Hepatocyte (in vitro differentiated cells): ENCODE results near the gene STAC3. TPM values are rescaled to one million over a fixed set of nuclear protein-coding genes. Genes with fewer than 3 reads are reported as not detected.

Source experiments
- DNase-seq: peaks from one replicate; pipeline ENCODE4 v3.0.0-alpha.2; 2016; ENCODE audit warnings: low spot score
- H2AFZ ChIP-seq: fragments of 200-600 bp; sonication (generic); 2 replicates; pipeline ENCODE4 v1.6.0; 2016; ENCODE audit warnings: antibody characterized with exemption, mild to moderate bottlenecking
- H3K27ac ChIP-seq: fragments of 200-600 bp; sonication (generic); 2 replicates; pipeline ENCODE4 v1.5.1; 2016; ENCODE audit warnings: mild to moderate bottlenecking
- H3K27me3 ChIP-seq: fragments of 200-600 bp; sonication (generic); 2 replicates; pipeline ENCODE4 v1.6.1; 2016
- H3K36me3 ChIP-seq: fragments of 200-600 bp; sonication (generic); replicated peaks from 2 replicates; pipeline ENCODE4 v1.5.1; 2016; ENCODE audit warnings: low read depth; ENCODE audit not compliant: insufficient read depth
- H3K4me1 ChIP-seq: fragments of 200-600 bp; sonication (generic); 2 replicates; pipeline ENCODE4 v1.5.1; 2016; ENCODE audit warnings: mild to moderate bottlenecking, moderate library complexity; ENCODE audit not compliant: insufficient read depth
- H3K4me2 ChIP-seq: fragments of 200-600 bp; sonication (generic); 2 replicates; pipeline ENCODE4 v1.6.0; 2016
- H3K4me3 ChIP-seq: fragments of 200-600 bp; sonication (generic); 2 replicates; pipeline ENCODE4 v1.5.1; 2016; ENCODE audit warnings: mild to moderate bottlenecking
- H3K79me2 ChIP-seq: fragments of 200-600 bp; sonication (generic); 2 replicates; pipeline ENCODE4 v1.6.0; 2017; ENCODE audit warnings: mild to moderate bottlenecking
- H3K9me2 ChIP-seq: fragments of 200-600 bp; sonication (generic); replicated peaks from 2 replicates; pipeline ENCODE4 v1.6.0; 2017; ENCODE audit warnings: mild to moderate bottlenecking; ENCODE audit not compliant: insufficient read depth
- H3K9me3 ChIP-seq: fragments of 200-600 bp; sonication (generic); 2 replicates; pipeline ENCODE4 v1.5.1; 2016; ENCODE audit warnings: low read depth, mild to moderate bottlenecking
- H4K20me1 ChIP-seq: fragments of 200-600 bp; sonication (generic); 2 replicates; pipeline ENCODE4 v1.6.0; 2016; ENCODE audit warnings: mild to moderate bottlenecking; ENCODE audit not compliant: insufficient read depth, poor library complexity, severe bottlenecking
- EZH2 ChIP-seq: fragments of 200-600 bp; sonication (generic); IDR thresholded peaks from 2 replicates; pipeline ENCODE4 v1.6.1; 2016; ENCODE audit warnings: antibody characterized with exemption, mild to moderate bottlenecking, borderline replicate concordance
- EZH2phosphoT487 ChIP-seq: fragments of 200-600 bp; sonication (generic); IDR thresholded peaks from one replicate; pipeline ENCODE4 v1.6.1; 2018; ENCODE audit warnings: antibody characterized with exemption, mild to moderate bottlenecking, low read depth, moderate library complexity; ENCODE audit not compliant: unreplicated experiment, severe bottlenecking
- WGBS: methylation state at CpG from one replicate; pipeline ENCODE4 v1.1.6; 2016; ENCODE audit warnings: low lambda C conversion rate; ENCODE audit errors: missing lambda C conversion rate; 5-methylcytosine and 5-hydroxymethylcytosine counted together
- polyA plus RNA-seq: library from polyadenylated mRNA; unstranded; fragments of >200 nt; fragmentation: Nextera tagmentation; extraction: Ambion mirVana; gene quantifications from 2 replicates; pipeline ENCODE4 v1.2.1, GENCODE V29; 2016
- total RNA-seq: library from RNA; depleted of rRNA; stranded (reverse); fragments of >200 nt; gene quantifications from 2 replicates; pipeline ENCODE4 v1.2.3, GENCODE V29; 2014
- TF ChIP-seq, protein P1 (sequence below): fragments of 200-600 bp; sonication (generic); IDR thresholded peaks from 2 replicates; pipeline ENCODE4 v1.5.1; 2016; ENCODE audit warnings: antibody characterized with exemption, mild to moderate bottlenecking; ENCODE audit not compliant: poor library complexity

The STAC3 gene
- total and polyA plus RNA-seq, 2 experiments from 2014 or later = 0.23 to 0.83 TPM

DNA sequence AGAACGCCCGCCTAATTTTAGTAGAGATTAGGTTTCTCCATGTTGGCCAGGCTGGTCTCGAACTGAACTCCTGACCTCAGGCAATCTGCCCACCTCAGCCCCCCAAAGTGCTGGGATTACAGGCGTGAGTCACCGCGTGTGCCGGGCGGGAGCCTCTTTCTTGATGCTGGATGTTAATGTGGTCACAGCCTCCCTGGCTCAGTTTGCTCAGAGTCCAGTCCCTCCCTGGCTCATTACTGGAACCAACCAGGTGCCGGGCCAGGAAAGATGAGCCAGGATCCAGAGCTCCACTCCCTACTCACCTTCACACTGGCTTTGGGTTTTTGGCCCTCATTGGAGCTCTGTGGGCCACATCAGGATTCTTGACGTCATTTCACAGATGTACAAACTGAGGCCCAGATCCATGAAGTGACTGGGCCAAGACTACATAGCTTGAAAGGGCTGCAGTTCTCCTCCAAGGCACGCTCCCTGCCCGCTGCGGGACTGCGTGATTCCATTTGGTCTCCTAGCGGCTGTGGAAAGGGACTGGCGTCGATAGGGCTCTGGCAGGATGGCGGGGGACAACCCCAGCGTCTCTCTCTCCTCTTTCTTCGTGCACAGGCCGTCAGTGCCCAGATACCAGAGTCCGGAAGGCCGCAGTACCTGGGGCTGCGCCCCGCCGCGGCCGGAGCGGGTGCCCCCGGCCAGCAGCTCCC is 26.6 kb downstream of the STAC3 start:
- no peaks in the 10 kb centered on the region for H3K9me2 ChIP-seq
- WGBS = 53% methylated on average over 30 of the region's 30 CpGs
- no peaks in the 10 kb centered on the region for H3K36me3 ChIP-seq
- H3K27me3 ChIP-seq = peaks cover 87% of the 10 kb centered on the region
- no peak overlapping the region for H2AFZ ChIP-seq
- H4K20me1 ChIP-seq = no peaks in the 10 kb centered on the region
- no peak overlapping the region for H3K27ac ChIP-seq
- H3K9me3 ChIP-seq = no peaks in the 10 kb centered on the region
- no peak for DNase-seq
- TF ChIP-seq EZH2phosphoT487 = no peak
- TF ChIP-seq, protein P1, sequence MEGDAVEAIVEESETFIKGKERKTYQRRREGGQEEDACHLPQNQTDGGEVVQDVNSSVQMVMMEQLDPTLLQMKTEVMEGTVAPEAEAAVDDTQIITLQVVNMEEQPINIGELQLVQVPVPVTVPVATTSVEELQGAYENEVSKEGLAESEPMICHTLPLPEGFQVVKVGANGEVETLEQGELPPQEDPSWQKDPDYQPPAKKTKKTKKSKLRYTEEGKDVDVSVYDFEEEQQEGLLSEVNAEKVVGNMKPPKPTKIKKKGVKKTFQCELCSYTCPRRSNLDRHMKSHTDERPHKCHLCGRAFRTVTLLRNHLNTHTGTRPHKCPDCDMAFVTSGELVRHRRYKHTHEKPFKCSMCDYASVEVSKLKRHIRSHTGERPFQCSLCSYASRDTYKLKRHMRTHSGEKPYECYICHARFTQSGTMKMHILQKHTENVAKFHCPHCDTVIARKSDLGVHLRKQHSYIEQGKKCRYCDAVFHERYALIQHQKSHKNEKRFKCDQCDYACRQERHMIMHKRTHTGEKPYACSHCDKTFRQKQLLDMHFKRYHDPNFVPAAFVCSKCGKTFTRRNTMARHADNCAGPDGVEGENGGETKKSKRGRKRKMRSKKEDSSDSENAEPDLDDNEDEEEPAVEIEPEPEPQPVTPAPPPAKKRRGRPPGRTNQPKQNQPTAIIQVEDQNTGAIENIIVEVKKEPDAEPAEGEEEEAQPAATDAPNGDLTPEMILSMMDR = no peak
- TF ChIP-seq EZH2 = no peak
- no peak overlapping the region for H3K4me3 ChIP-seq
- H3K79me2 ChIP-seq = no peaks in the 10 kb centered on the region
- peaks cover 28% of the 10 kb centered on the region for H3K4me1 ChIP-seq
- H3K4me2 ChIP-seq = no peak overlapping the region

DNA sequence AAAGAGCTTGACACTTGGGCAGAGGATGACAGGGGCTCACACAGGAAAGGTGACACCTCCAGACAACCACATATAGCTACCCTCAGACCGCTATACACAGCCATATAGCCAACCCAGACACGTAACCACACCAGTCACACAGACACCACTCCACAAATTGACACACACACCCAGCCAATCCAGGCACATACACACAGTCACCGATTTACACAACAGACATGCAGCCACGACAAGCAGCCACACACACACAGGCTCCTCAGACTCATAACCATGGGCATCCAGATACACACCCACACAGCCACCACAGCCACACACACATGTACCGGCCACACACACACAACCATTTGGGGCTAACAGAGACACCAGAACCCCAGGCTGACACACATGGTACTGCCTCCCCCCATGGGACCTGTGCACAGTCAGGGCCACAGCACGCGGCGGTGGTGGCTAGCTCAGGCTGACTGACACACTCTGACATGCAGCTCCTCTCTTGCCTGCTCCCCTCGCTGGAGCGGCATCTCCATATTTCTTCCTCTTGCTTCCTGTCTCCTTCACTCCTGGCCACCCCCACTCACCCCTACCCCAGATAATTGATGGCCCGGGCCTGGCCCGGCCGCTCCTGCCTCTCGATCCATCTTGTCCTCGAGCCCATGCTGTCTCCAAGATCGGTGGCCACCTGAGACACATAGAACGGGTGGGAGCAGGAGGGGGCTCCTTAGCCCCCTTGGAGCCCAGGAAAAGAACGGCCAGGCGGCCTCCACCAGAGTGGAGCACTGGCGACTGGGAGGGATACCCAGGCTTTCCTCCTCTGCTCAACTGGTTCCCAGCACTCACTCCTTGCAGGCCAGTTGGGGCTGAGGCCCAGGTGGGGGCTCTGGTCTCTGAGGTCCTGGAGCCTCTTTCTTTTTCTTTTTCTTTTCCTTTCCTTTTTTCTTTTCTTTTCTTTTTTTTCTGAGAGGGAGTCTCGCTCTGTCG is 27.5 kb downstream of the STAC3 start:
- TF ChIP-seq EZH2phosphoT487 (no peak), EZH2 (no peak)
- TF ChIP-seq, protein P1 = no peak
- no peak overlapping the region for H3K4me3 ChIP-seq
- H3K4me2 ChIP-seq = no peak overlapping the region
- H3K4me1 ChIP-seq = peaks cover 34% of the 10 kb centered on the region
- WGBS = 83% methylated on average over 22 of the region's 22 CpGs
- H3K9me2 ChIP-seq = no peaks in the 10 kb centered on the region
- no peak overlapping the region for H3K27ac ChIP-seq
- H3K9me3 ChIP-seq = no peaks in the 10 kb centered on the region
- no peaks in the 10 kb centered on the region for H3K36me3 ChIP-seq
- H3K27me3 ChIP-seq = peaks cover 97% of the 10 kb centered on the region
- no peaks in the 10 kb centered on the region for H3K79me2 ChIP-seq
- no peaks in the 10 kb centered on the region for H4K20me1 ChIP-seq
- no peak overlapping the region for H2AFZ ChIP-seq
- DNase-seq = no peak

DNA sequence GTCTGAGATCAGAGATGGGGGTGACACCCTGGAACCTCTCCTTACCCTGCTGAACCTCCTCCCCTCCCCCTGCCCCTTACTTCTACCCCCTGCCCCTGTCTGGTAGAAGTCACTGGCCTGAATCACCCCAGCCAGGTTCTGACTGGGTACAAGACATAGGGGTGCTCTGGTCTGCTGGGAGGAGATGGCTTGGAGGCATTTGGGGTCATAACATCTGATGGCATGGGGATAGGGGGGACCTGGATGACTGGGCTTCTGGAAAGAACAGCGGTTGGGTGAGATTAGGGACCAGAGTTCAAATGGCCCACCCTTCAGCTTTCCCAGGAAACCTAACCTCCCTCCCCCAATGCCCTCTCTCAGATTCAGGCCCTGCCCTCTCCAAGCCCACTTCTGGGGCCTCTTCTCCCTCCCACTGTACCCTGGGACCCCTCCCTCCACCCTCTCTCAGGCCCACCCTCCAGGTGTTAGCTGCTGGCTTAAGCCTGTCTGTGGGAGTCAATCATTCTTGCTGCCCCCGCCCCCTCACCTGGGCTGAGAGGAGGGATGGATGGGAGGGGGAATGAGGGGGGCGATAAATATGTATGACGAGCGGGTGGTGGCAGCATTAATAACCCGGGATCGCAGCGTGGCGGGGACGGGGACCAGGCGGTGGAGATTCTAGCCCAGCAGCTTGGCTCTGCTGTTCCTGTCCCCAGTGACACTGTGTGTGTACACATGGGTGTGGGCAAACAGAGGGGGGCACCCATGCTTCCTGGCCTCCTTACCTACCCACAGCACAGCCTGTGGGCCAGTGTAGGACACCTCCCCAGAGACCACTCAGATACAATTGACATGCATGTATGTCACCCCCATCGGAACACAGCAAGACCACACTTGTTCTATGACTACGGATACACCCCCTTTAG is 28.4 kb downstream of the STAC3 start:
- H3K27me3 ChIP-seq = peaks cover 98% of the 10 kb centered on the region
- no peak overlapping the region for H3K27ac ChIP-seq
- H4K20me1 ChIP-seq = no peaks in the 10 kb centered on the region
- peaks cover 37% of the 10 kb centered on the region for H3K4me1 ChIP-seq
- no peaks in the 10 kb centered on the region for H3K9me3 ChIP-seq
- no peaks in the 10 kb centered on the region for H3K36me3 ChIP-seq
- no peaks in the 10 kb centered on the region for H3K9me2 ChIP-seq
- DNase-seq = no peak
- H3K4me2 ChIP-seq = no peak overlapping the region
- no peak for TF ChIP-seq EZH2phosphoT487
- no peak for TF ChIP-seq EZH2
- TF ChIP-seq, protein P1 = no peak
- H3K4me3 ChIP-seq = no peak overlapping the region
- WGBS = 60% methylated on average over 13 of the region's 13 CpGs
- H3K79me2 ChIP-seq = no peaks in the 10 kb centered on the region
- no peak overlapping the region for H2AFZ ChIP-seq
